ENCODE results near the gene WARS2.

The WARS2 gene

DNA sequence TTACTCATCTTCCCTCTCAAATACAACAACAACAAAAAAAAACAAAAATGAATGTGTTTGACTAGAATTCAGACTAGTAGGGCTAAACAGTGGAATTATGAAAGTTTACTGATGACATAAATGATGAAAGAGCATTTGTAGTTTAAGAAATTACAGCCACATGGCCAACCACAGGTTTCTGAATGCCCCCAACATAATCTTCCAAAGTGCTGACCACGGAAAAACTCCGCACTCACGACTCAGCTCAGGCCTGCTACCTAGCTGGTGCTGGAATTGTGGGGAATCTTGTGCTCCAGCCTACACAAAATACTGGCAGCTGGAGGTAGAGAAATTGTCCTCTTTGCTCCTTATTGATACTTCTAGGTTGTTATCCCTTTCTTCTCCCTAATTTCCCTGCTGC is 128.7 kb downstream of the WARS2 start:
- DNase-seq: no peak

DNA sequence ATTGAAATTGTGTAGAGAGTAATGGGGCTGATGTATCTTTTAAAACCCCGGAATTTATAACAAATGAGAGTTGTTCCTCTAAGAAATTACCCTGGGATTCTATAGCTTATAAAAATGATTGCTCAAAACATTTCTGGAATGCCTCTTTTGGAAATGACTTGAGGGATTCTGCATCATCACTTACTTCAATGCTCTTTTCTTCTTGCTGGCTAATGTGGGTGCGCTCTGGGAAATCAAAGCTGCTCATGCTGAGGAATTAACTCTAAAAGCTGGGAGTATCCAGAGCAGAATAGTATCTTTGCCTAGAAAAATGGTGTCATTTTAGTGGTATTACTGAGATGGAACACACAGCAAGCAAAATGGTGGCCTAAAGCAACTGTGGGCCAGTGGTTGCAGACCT is 129.3 kb downstream of the WARS2 start:
- no peak for DNase-seq

DNA sequence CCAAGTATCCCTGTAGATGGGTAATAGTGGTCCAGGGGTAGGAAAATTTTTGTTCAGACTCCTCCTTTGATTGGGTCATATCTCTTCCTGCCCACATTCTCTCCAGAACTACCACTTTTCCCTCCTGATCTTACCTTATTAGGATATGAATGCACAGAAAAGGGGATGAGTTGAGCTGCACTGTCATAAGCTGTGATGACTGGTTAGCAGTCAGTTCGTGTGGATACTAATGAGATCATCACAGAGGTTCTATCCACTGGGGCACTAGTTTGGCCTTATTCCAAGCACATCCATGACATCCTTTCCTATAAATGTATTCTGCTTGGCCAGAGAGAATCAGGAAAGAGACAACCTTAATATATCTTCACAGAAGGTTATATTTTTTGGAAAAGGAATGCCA is 130.3 kb downstream of the WARS2 start:
- no peak for DNase-seq

DNA sequence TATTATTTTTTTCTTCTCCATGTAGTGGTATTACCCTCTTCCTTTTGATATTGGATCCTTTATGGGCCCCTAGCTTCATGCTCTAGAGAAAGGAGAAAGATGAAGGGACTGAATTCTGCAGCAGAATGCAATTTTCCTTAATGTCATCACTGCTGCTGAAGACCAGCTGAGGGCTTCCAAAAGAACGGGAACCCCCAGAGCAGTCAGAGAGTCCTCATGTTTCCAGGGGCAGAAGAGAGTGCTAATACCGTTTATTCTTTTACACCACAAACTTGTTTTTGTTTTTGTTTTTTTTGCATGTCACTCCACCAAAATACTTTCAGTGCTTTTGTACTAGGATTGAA is 131.2 kb downstream of the WARS2 start:
- no peak for DNase-seq

DNA sequence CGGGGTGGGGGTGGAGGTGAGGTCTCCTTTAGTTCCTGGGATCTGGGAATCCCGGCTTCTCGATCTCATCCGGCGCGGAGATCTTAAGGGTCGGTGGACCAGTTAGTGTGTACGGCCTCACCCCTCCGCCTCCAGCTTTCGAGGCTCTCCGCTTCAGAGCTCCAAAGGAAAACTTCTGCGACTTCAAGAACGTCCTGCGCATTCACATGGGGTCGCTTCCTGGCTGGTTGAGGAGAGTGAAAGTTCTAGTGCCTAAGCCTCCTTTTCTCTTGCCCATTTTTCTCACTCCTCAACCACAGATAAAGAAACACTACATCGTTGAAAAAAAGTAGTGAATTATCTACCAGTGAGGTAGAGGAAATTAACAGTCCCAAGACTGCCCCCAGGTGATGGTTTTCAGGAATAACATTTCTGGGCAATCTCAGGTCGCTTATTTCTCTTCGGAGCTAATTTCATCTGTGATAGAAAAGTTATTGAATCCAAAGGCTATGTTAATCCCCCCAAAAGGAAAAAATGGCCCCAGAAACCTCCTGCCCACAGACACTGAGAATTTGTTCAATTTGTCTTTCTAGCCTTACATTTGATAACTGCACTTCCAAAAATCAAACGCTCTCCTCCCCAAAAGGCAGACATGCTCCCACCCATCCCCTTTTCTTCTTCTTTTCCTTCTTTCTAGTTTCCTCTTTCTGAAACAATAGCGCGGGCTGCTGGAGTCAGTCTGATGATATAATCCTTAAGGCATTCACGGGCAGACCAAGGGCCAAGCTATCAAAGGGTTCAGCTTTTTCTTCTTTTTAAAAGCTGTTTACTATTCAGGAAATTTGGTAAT is 131.8 kb downstream of the WARS2 start:
- DNase-seq: peak; percentile 64

DNA sequence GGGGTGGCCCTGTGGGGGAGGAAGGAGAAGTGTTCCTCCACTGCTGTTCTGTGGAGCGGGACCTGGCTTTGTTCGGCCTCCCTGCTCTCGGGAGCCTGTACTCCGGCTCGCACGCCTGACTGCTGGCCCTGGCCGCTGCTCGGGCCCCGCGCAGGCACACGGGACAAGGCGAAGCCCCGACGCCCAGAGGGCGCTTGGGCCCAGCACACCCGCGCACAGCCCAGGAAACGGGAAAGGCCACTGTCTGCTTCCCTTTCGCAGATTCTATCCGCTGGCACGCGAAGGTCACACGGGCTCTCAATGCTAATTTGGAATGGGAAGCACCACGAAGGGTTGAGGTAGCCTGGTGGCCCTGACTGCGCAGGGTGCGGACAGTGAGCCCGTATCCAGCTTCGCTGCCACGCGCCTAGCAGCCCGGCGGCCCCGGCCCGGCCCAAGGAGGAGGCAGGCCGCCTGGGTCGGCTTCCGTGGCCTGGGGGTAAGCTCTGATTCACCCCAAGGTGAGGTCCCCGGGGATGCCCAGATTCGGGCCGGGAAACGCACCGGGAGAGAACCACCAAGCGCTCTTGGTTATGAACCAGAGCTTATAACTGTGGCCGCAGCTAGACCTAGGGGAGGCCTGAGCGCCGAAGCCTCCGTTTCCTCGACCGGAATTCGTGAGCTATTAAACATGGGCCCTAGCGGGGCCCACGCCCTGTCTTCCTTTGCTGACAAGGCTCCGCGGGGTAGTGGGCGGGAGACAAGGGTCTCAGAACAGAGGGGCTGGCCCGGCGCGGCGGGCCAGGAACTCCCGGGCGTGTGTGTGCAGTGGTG is 132.6 kb downstream of the WARS2 start:
- DNase-seq: no peak

DNA sequence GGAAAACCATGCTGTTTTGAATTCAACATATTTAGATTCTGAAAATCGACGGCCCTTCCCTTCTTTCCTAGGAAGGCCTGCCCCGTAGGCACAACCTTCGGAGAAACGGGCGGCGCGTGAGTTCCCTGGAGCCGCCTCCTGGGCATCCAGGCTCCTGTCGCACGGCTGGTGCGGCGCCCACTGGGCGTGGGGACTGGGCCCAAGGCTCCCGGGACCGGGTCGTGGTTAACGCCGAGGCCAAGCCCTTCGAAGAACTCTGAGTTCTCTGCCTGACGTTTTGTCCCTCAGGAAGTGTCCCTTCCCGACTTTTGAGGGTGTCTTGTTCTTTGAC is 133.1 kb downstream of the WARS2 start:
- DNase-seq: no peak

DNA sequence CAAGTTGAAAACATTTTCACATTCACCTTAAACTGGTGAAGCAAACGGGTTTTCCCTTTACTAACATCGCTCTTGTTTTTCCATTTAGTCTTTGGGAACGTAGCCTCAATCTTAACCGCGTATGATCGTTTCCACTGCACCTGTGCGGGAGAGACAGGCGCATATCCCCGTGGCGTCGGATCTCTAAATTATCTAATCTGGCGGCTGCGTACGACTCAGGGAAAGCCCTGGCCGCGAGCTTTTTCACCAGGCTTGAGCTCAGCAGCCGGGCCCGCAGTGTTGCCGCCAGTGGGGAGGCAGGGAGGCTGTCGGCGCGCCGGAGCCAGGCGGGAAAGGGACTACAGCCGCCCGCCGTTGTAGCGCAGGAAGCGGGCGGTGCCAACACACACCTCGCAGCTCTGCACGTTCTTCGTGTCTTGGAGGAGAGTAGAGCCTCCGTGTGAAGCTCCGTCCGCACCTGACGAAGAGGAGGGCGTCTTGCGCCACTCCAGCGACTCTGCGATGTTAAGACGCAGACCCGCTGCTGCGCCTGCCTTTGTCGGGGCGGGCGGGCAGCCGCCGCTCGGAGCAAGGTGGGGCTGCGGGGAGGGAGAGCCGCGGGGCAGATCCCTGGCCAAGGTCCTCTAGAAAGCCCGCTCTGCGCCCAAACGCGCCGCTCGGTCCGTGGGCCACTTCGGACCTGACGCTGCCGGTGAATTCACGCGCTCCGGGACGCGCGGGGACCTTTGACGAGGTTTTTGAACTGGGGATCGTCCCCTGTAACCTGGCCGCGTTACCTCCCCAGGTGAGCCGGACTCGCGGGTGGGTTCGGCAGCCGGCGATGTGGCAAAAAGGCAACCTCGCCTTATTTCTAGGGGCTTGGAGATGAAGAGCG is 133.8 kb downstream of the WARS2 start:
- no peak for DNase-seq

DNA sequence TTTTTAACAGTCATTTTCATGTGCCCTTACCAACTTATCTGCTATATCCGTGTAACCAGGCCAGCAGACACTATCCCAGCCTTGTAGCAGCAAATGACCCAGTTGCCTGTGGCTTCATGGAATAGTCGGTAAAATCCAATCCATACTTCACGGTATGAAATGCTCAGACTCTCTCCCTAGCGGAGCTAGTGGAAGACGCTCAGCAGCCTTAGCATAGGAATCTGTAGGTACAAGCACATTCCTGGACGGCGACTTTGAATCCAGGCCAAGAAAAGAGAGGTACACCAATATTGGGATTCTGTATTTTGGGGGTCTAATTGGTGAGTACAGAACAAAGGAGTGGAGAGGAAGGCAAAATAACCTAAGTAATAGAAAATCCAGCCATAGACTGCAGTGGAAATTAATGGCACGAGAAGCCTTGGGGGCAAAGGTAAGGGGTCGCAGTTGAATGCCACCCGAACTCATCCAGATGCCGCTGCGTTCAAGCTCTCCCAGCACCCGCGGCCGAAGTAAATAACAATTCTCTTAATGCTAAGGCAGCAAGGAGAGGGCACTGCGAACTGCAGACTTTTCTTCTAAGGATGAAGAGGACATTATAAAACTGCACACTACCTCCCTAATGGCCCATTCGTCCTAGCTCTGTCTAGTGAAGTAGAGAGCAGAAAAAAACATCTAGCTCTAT is 134.6 kb downstream of the WARS2 start:
- DNase-seq: no peak

DNA sequence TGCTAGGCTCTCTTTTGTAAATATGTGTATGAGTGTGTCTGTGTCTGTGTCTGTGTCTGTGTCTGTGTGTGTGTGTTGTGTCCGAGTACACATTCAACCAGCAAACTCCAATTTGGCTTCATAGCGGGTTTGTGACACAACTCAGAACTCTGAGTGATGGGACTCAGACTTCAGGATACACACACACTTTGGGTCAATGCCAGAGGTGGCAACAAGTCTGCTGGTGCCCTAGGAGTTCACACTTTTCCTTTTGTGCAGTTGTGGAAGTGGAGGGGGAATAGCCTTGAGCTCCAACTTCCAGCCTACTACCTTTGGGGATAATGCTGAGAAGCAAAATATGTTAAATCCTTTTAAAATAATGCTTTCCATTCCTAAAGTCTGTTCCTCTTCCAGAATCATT is 135.7 kb downstream of the WARS2 start:
- no peak for DNase-seq

DNA sequence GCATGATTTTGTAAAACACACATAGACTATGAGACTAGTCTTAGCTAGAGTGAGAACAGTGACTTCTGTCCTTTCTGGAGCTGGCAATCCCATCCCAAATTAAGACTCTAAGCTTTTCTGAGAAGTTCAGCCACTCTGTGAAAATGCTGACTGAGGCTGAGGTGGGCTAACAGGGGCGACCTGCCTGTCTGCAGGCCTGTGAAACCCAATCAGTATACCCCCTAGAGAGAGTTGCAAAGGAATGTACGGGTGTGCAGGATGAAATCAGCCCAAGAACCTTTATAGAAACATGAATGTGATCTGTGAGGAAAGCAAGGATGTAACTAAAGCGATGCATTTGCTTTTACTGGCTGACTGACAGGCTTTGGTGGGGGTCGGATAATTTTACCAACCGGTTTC is 136.3 kb downstream of the WARS2 start:
- DNase-seq: no peak

DNA sequence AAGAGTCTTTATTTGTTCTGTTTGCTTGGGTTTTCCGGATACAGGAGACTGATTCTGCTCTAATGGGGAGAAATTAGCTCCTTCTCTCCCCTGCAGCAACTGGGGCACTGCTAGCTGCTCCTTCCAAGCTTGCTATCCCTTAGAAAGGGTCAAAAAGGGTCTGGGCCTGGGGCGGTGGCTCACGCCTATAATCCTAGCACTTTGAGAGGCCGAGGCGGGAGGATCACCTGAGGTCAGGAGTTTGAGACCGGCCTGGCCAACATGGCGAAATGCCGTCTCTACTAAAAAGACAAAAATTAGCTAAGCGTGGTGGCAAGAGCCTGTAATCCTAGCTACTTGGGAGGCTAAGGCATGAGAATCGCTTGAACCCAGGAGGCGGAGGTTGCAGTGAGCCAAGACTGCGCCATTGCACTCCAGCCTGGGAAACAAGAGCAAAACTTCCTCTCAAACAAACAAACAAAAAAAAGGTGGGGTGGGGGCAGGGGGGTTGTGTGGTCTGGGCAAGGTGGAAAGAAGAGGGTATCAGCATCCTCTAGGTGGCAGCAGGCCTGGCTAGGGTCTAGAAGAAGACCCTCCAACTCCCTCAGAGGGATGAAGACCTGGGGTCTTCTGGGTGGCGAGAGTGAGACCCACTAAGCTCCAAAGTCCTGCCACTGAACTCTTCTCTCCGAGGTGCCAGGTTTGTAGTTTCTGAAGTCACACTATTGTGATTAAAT is 136.9 kb downstream of the WARS2 start:
- no peak for DNase-seq

DNA sequence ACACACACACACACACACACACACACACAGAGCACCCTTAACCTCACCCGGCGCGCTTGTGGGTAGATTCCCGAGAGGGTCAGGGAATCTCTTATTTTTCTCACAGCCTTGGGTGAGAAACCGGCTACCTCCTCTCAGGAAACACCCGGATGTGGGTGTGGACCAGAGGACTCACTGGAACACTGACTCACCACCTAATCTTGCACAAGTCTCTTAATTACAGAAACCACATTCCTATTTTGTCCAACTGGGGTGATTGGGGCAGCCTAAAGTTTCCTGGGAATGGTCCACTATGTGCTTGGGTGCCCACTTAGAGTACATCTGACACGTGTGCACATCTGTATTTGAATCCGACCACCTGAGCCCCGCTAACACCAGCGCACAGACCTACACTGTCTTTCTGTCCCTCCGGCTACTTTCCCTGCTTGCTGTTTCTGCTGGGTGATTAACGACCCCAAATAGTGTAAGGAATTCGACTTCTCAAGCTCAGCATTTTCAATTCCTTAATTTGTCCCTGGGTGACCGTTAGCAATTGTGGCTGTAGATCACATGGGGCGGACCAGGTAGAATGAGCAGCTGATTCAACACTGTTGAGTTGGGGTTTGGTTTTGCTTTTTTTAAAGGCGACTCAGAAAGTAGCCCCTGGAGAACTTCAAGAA is 138.3 kb downstream of the WARS2 start:
- DNase-seq: peak; percentile 19

DNA sequence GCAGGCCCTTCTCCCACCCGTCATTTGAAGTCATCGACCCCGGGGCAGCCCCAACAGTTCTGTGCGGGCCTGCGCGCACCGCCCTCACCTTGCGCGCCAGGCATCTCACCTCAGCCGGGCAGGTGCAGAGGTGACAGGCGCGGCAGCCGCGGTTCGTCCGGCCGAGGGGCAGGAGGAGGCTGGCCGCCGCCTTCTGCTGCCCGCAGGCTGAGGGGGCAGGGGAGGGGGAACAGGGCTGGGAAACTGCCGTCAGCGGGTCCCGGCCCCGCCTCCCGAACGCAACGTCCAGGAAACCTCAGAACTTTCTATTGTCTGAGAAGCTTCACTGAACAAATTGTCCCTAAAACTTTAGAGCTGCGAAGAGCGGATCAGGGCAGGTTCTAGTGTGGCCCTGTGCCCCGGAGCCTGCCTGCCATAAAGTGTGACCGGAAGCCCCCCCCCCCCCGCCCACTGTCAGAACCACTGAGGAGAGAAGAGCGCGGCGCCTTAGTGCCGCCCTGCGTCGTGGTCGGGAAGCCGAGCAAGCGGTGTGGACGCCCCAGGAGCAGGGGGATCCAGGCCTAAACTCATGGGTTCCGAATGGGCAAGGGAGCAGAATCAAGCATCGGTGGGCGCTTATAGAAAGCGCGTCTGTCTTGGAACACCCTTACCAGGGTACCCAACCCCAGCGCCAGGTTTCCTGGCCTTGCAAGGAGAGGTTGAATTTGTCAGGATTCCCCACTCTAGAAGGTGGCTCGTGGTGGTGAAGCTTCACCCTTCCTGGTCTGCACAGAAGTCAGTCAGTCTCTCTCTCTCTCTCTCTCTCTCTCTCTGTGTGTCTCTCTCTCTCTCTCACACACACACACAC is 139.0 kb downstream of the WARS2 start:
- DNase-seq: no peak

DNA sequence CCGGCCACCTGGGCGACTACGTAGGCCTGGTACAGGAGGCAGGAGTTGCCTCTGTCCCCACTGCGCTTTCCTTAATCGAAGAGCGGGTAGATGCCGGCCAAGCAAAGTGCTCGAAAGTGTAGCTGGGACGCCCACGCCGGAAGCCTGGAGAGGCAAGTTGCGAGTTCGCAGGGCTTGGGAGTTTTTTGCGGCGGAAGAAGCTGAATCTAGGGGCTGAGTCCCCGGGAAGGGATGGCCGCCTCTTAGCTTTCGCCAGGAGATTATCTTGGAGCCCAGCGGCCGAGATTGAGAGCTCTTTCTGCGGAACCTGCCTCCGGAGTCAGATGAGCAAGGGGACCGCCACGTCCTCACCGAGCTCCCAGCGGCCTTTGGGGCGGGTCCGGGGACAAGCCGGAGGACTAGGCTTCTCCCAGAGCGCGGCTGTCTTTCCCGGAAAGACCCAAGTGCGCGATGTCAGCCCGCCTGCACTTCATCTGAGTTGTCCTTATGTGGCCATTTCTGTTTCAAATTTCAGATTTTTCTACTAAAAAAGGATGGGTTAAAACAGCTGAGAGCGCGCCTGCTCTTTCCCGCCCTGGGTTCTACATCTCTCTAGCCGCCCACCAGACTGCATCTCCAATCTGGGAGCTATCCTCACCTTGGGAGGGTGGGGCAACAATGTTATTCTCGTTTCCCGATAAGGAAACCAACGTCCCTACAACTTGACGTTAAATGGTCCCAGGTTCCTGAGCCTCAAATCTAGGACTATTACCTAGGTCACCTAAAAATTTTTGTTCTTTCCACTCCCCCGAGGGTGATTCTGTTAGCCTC is 139.9 kb downstream of the WARS2 start:
- no peak for DNase-seq

DNA sequence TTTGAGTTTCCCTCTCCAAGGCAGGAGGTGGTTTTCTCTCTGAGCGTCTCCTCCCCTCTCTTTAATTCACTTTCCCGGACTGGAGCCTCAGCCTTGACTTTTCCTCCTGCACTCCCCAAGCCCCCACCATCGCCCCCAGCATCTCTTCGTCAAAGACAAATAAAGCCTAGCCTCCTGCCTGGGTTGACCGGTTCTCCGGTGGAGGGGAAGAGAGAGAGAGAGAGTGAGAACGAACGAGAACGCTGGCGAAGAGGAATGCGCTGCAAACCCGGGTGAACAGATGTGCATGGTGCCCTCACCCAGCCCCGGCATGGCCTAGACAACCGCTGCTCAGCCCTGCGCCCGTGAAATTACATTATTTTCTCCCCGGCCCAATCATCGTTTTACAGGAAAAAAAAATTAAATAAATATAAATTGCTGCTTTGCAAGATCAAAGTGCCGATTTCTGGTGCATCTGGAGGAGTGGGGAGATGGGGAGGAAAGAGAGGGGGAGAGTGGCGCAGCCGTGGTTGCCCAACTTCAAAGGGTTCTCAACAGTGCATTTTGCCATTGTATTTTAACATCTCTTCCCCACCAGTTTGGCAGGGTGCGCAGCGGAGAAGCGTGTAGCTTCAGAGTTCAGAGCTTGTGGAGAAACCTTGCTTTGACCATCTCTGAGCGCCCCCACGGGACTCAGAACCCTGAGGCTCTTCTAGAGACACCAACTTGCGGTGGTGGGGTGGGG is 140.9 kb downstream of the WARS2 start:
- no peak for DNase-seq

DNA sequence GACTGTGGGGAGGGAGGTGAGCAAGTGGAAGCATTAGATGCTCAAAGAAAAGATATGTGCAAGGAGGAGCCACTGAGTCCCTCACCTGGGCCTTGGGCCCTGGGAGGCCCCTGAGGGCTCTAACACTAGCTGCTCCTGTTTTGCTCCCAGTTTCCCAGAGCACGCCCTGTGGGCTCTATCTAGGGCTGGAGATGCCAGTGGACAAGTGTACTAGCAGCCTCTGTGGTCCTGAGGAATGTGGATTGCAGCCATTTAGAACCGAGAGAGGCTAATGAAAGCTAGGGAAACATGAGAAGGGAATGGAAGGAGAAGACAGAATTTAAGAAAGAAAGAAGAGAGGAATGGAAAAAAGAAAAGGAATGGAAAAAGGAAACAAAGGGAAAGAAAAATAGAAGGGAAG is 142.3 kb downstream of the WARS2 start:
- no peak for DNase-seq

DNA sequence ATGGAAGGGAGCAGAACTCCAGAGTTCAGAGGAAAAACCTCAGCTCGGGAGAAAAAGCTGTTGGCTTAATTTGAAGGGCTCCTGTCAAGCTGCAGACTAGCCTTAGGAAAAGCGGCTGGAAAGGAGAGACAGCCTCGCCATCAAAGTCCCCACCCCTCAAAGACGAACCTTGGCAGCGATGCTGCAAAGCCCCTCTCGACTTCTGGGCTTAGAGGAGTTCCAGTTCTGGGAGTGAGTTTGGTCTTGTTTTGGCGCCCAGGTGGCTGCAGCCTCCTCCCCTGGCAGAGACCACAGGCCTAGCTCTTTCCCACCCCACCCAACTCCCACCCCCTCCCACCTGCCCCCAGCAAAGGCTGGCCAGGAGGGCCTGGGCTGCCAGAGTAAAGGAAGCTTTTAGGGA is 143.2 kb downstream of the WARS2 start:
- no peak for DNase-seq

All from hematopoietic multipotent progenitor cell treated with erythropoietin and hydrocortisone succinate and interleukin-3 and kit ligand, for 8 days (in vitro differentiated cells).